Cortex of kidney (tissue), 1 donor: Measurements from ENCODE around the gene TSPYL1.
"Not testable (repeated sequence)": the region's sequence is repeated elsewhere in the genome, so short reads cannot be mapped to it uniquely, and the experiment has no call there.

Source experiments
- DNase-seq: peaks from one replicate; lab custom pipeline; 2025; lab: John Stamatoyannopoulos, UW

Gene TSPYL1

DNA sequence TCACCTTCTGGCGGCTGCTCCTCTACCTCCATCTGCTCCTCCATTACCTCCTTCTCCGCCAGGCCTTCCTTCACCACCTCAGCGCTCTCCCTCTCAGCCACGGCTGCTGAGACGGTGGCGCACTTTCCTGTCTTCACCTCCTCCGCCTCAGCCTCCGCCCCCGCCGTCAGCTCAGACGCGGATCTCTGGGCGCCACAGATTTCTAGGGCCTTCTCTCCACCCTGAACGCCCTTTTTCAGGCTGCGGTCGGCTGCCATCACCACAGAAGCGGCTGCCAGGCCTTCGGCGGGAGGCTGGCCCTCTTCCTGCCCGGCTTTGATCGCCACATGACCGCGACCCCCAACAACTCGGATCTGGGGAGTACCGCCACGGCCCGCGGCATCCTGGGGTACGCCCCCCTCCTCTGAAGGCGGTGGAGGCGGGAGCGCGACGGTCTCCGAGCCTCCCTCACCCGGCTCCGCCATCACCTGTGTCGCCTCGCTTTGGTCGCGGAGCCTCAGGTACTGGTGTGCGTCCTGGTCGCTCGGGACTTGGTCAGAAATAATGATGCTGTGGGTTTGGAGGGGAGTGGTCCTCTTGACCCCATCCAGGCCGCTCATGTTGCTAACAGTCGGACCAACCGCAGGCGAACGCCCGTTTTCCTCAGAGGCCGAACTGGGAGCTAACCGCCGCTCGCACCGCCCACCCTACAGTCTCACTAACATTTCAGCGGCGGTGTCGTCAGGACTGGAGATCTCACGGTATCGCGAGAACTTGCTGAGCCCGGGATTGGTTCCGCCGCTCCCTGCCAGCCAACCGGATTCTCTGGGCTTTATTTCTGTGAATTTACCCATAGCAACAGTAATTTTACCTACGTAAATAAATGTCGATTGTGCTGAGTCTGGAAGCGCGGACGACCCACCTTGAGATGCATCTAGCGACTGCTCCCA is at the start of gene TSPYL1:
Gene TSPYL1 (minus strand): TSS at position 699 of the 929 bp plus-strand sequence. CDS start 100 bp downstream, at position 599.
- DNase-seq: peak; percentile 21

DNA sequence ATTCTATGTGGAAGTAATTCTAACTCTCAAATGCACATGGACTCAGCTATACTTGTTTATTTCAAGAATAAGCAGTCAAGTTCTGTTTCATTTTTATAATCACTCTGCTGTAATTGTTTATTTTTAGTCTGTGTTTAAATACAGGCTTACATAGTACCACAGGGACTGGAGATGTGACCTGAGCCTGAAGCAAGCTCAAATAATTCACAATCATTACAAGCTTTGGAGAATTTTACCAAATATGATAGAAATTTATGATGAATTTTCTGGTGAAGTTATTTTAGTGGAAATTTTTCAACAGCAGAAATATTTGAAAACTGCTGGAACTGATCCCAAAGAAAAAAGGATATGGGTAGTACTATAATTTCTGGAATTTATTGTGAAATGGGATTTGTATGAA is 49.4 kb upstream of the TSPYL1 start:
- no peak for DNase-seq

DNA sequence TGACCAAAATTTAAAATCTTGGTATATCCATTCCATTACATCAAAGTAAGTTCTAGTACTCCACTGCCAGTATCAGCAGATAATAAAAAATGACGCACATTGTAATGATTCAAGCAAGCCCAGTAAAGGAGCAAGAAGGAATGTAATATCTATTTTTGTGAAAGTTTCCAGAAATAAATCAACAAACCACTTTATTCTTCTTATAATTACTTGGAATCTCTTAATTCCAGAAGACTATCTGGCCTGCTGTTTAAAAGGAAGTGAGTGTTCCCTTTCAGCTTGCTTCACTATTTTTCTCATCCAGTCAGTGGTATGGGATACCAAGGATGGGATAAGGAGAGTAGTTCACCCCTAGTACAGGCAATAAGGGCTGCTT is 48.8 kb upstream of the TSPYL1 start:
- DNase-seq: no peak

DNA sequence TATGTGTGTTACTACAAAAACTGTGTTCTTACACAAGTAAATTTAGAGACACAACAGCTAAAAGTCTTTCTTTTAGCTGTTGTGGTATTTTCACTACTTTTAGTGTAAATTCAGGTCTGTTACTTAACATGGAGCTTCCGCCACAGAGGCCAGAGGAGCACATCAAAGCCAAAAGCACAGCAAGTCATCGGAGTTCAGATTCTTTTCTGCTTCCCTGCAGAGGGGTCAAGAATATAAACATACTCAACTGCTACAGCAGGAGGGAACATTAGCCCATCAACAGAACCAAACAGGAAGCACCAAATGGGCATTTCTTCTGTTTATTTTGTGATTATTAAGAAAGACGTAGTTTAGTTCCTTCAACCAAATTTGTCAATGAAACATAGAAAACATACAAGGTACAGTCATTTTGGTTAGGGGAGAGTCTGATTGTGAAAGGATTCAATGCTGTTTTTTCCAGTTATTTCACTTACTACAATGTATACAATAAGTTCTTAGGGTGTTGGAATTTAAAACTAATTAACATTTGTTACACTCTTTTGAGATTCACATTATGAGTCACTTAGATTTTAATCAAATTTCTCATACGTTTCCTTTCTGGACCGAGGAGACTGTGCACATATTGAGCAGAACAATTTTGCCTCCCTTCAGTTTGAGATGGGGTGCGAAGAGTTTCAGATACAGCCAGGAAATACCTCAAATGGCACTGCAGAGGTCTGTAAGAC is 48.2 kb upstream of the TSPYL1 start:
- DNase-seq: no peak

DNA sequence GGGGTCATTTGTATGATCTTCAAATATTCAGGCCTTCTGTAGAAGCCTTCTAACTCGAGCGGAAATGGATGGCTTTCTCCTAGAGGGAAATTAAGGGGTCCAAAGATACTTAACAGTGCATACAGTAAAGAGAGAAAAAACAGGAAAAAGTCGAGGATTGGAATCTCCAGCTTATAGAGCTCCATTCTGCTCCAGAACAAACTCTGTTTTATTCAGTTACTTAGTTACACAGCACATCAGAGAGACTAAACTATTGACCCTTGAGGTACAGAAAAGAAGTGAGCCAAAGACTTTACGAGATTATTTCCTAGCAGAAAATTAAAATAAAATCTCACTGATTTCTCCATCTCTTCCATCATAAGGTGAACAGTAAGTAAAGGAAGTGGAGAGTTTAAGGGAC is 47.3 kb upstream of the TSPYL1 start:
- no peak for DNase-seq

DNA sequence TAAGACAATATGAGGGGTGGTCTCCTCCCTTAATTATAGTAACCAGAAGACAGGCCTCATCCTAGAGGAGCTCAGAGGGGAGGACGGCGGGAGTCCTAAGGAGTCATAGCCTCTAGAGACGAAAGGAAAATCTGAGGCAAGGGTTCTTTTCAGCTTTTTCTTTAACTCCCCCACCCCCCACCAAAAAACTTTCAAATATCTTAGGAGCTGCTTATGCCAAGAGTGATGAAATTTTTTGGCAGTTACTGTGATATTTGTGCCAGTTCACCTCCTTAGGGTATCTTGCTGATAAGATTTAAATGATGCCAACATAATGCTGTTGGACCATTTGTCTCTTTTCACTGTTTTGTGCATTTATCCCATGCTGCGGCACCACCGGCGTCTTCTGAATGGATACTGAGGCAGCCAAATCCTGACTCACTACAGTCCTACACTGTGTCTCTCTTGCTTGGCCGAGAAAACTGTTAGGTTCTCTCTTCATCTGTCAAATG is 46.5 kb upstream of the TSPYL1 start:
- DNase-seq: no peak

DNA sequence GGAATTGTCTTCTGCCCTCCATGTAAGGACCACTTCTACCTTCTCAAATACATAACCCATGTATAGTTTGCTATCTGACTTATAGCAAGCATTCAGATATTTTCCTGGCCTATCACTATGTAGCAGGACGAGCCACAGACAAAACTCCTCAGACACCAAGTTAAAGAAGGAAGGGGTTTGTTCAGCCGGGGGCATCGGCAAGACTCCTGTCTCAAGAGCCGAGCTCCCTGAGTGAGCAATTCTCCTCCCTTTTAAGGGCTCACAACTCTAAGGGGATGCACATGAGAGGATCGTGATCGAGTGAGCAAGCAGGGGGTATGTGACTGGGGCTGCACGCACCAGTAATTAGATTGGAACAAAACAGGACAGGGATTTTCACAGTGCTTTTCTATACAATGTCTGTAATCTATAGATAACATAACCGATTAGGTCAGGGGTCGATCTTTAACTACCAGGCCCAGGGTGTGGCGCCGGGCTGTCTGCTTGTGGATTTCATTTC is 46.0 kb upstream of the TSPYL1 start:
- not testable (repeated sequence) for DNase-seq

DNA sequence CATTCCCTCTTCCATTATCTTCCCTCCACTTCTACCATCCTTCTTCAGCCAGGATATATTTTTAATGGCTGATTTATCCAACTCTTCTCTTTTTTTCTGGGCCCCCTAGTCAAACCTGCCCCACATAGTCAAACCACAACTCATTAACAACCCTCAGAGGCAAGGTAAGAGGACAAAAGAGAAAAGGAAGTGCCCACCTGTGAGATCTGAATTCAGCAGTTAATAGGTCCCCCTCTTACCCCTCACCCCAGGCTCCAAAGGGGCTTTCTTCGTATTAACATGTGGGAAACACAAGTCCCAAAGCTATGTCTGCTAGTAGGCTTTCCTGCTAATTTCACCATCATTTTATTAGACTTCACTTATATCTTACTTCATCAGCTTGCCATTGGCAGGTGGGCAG is 44.1 kb upstream of the TSPYL1 start:
- DNase-seq: no peak

DNA sequence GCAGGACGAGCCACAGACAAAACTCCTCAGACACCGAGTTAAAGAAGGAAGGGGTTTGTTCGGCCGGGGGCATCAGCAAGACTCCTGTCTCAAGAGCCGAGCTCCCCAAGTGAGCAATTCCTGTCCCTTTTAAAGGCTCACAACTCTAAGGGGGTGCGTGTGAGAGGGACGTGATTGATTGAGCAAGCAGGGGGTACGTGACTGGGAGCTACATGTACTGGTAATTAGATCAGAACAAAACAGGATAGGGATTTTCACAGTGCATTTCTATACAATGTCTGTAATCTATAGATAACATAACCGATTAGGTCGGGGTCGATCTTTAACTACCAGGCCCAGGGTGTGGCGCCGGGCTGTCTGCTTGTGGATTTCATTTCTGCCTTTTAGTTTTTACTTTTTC is 42.2 kb upstream of the TSPYL1 start:
- not testable (repeated sequence) for DNase-seq

DNA sequence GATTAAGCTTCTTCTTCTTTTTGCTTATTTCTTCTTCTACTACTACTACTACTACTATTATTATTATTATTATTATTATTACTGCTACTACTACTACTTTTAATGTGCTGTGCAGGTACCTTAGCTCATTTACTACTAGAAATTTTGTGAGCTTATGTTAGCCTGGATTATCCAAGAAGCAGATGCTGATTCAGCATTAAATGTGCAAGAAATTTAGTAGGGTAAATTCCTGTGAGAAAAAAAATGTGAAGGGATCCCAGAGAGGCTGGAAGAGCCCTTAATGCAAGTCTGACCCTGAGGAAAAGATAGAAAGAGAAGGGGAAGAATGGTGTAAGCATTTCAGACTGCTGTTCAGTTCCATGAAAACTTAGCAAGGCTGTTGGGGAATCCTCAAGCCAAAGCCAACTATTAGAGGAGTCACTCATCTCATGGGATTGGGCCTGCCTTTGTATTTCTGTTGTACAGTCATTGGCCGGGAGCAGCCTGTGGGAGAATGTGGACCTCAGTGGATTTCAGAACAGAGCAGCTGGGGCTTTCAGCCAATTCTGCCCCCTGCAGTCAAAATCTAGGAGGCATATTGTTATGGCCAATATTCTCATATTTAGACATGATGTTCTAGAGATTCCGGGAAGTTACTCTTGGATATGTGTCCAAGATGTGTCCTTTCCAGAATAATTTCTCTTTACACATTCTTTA is 37.2 kb upstream of the TSPYL1 start:
- no peak for DNase-seq

DNA sequence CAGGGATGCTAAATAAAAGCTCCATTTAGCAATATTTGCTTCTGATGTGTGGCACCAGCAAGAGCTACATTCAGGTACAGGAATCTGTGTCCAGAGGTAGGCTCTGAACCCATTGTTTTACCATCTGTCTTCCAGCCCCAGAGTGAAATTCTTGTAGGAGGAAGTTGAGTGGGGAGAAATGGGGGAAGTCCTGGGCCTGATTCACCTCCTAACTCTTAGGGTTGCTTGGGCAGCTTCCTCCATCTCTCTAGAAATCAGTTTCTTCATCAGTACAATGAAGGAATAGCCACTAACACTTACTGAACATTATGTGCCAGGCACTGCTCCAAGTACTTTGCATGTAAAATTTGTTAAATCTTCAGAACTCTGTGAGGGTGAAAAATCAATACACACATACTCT is 35.1 kb upstream of the TSPYL1 start:
- no peak for DNase-seq

DNA sequence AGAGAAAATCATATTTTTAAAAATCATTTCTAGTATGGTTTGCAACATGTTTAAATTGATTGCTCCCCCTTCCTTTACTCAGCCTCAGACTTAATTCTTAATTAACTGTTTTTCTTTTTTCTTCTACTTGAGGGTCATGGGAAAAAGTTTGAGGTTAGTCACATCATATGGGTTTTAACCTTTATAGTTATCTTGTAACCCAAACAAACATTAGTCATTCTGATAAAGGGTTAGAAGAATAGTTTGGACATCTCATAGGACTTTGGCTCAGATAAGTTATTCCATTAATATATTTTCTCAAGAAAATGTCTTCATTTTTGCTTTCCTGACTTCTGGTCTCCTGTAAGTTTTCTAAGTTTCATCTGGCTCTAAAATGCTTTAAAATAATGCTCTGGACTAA is 34.5 kb upstream of the TSPYL1 start:
- no peak for DNase-seq

DNA sequence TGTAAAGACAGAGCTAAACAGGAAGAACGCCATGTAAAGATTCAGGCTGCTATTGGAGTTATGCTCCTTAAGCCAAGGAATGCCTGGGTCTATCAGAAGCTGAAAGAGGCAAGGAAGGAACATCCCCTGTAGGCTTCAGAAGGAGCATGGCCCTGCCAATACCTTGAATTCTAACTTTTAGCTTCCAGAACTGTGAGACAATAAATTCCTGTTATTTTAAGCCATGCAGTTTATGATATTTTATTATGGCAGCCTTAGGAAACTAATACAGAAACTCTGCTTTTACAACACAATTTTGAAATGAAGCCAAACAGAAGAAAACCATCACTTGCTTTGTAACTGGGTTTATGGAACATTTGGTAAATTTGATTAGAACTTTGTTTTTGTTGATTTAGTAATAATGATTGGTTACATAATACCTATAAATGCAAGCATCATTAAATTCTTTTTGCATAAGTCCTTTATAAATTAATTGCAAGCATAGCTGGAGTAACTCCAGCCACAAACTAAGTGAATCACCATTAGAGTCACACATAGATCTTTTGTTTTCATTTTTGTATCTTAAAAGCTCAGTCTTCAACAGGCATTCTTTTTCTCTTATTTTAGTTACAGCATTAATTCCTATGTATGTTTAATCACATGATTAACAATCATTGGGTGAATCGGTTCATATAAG is 33.5 kb upstream of the TSPYL1 start:
- DNase-seq: no peak

DNA sequence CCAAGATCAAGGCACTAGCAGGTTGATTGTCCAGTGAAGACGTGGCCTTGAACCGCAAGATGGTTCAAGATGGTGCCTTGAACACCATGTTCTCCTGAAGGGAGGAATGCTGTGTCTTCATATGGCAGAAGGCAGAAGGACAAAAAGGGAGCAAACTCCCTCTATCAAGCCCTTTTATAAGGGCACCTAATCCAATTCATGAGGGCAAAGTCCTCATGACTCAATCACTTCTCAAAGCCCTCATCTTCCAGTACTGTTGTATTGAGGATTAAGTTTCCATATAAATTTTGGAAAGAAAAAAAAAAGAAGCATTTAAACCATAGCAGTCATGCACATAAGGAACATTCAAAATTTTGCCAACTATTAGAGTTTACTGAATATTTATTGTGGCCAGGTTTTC is 29.9 kb upstream of the TSPYL1 start:
- DNase-seq: no peak

DNA sequence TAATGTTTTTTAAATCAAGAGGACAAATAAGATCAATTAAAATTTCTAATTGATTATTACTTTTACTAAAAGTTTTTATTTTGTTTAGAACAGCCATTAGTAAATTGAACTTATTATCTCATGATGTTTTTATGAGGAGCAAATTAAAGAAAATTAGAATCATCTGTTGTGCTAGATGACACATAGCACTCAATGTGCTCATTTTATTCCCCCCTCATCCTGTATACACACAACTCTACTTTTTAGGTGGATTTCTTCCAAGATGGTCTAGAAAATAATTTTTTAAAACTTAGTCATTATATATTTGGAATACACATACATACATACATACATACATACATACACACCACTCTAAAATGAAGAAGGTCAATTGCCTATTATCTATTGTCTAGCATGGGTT is 29.3 kb upstream of the TSPYL1 start:
- DNase-seq: no peak

DNA sequence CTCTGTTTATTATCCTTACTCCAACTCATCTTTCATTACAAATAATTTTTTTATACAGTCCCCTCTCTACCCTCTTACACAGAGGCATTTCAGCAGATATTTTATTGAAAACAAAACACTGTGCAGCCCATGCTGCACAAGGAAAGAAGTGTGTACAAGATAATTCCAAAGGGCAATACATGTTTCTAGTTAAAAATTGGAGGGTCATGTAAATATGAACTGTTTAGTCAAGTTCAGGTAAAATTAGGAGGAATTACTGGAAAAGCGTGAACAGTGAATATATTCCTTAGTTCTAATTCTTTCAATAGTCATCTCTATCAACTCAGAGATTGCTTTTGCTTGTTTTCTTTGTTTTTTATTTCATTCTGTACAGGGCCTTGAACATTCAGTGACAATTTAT is 27.9 kb upstream of the TSPYL1 start:
- no peak for DNase-seq

DNA sequence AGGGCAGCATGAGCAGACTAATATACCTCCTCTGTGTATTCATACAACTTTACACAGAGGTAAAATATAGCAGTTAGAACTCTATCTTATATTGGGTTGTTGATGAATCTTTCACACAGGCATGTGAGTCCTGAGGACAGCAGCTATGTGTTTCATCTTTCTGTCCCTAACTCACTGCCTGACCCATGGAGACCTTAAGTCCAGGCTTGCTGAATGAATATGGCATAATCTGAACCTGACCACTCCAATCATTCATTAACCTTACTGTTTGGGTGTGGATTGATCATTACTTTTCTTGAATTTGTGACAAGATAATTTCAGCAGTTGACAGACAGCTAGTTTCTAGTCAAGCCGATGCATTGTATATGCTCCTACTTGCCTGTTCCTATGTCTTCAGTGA is 27.3 kb upstream of the TSPYL1 start:
- no peak for DNase-seq

DNA sequence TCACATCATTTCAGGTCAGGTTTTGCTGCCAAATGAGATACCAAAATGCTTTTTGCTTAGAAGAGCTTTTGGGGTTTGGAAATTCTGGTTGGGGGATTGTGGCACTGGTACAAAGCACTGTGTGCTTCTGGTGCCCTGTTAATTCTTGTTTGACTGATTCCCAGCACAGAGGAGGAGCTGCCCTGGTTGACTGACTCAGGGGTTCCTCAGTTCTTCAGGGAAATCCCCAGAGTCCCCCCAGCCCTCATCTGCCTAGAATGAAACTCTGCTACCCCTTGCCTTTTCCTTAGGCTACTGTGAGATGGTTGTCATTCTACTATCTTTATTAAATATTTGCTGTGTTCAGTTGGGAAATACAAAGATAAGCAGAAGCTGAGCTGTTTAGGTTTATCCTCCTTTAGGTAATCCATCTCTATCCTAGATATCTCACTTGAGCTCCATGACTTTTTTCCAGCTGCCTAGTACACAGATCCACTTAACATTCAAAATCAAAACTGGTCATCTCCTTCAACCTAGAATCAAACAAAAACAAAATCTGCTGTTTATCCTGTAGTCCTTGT is 24.9 kb upstream of the TSPYL1 start:
- no peak for DNase-seq

DNA sequence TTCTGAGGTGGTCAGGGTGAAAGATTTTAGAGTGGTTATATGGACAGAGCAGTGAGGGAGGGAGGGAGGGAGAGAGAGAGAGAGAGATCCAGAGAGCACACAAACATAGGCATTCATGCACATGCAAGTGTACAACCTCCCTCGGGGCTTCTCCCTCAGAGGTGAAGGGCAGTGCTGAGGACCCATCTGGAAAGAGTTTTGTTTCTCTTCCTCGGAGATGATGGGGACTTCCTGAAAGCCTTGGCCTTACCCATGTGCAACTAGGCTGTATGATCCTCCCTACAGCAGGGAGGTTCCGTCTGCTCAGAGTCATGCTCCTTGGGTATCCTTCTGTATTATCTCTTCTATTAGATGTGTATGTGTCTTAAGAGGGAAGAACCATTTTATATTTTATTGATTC is 21.4 kb upstream of the TSPYL1 start:
- DNase-seq: no peak

DNA sequence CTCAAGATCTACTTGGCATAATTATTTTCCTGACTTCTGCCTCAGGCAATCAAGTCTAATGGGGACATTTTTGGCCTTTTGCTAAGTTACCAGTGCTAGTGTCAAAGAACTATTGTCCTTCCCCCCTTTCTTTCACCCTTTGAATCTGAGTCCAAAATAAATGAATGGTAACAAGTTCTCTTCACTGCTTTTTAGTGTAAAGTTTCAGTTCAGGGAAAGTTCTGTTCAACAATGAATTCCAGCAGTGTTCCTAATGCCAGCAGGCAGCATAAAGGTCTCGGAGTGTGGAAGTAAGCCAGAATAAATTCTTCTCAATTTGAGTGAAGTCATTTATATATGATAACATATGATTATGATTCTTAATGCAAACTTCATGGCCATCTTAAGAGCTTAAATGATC is 20.8 kb upstream of the TSPYL1 start:
- no peak for DNase-seq

DNA sequence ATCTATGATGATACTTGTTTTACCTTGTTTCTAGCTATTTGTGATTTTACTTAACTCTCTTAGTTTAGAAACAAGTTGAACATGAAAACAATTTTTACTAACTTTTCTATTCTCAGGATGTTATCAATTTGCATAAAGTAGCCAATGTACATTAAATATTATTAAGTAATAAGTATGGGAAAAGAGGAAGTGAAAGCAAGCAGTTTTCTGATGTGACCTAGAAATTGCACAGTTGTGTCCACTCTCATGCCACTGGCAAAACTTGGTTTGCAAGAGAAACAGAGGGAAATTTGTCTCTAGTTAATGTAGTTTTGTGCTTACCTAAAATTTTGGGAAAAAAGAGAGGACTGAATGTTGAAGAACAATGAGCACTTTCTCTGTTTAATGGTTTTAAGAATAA is 19.2 kb upstream of the TSPYL1 start:
- DNase-seq: no peak

DNA sequence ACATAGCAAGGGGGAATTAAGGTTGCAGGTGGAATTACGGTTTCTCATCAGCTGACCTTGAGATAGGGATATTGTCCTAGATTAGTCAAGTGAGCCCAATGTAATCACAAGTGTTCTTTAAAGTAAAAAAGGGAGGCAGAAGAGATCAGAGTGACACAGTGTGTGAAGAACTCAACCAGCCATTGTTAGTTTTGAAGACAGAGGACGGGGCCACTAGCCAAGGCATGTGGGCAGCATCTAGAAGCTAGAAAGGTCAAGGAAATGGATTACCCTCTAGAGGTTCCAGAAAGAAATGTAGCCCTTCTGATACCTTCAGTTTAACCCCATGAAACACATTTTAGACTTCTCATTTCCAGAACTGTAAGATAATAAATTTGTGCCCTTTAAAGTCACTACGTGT is 18.5 kb upstream of the TSPYL1 start:
- DNase-seq: no peak
